GM18517 (cell line): ENCODE measurements around the gene RPS6KA2.
"Not testable (repeated sequence)": the region's sequence is repeated elsewhere in the genome, so short reads cannot be mapped to it uniquely, and the experiment has no call there.

Experiments used
- ATAC-seq: cut with Tn5 transposase; IDR thresholded peaks from one replicate; pipeline ENCODE4 v1.9.1; 2021; ENCODE audit warnings: mild to moderate bottlenecking, moderate library complexity; ENCODE audit not compliant: unreplicated experiment

The RPS6KA2 gene

GRCh38 chr6:166636191-166636933 is 9.3 kb upstream of the RPS6KA2 start:
- ATAC-seq, result no peak

GRCh38 chr6:166635013-166635970 is 8.2 kb upstream of the RPS6KA2 start:
- no peak for ATAC-seq

- not testable (repeated sequence) for ATAC-seq
Measured at GRCh38 chr6:166634581-166634980, 7.5 kb upstream of the RPS6KA2 start.

- ATAC-seq, result no peak
Measured at GRCh38 chr6:166633732-166634535, 6.9 kb upstream of the RPS6KA2 start.

- ATAC-seq, result no peak
Measured at GRCh38 chr6:166632731-166633130, 5.7 kb upstream of the RPS6KA2 start.

GRCh38 chr6:166630462-166630861 is 3.4 kb upstream of the RPS6KA2 start:
- no peak for ATAC-seq

GRCh38 chr6:166629628-166630027 is 2.6 kb upstream of the RPS6KA2 start:
- no peak for ATAC-seq

- ATAC-seq, result peak; percentile 36
Measured at GRCh38 chr6:166627875-166628801, 1.1 kb upstream of the RPS6KA2 start.

GRCh38 chr6:166626177-166627032 is 646 bp downstream of the RPS6KA2 start:
- ATAC-seq, result no peak

GRCh38 chr6:166625356-166625755 is 1.7 kb downstream of the RPS6KA2 start:
- ATAC-seq, result no peak

- ATAC-seq, result no peak
Measured at GRCh38 chr6:166624275-166624674, 2.8 kb downstream of the RPS6KA2 start.

- ATAC-seq, result no peak
Measured at GRCh38 chr6:166623318-166623717, 3.7 kb downstream of the RPS6KA2 start.

- no peak for ATAC-seq
Measured at GRCh38 chr6:166621114-166621540, 5.9 kb downstream of the RPS6KA2 start.

- ATAC-seq, result no peak
Measured at GRCh38 chr6:166620478-166621113, 6.5 kb downstream of the RPS6KA2 start.

- ATAC-seq, result no peak
Measured at GRCh38 chr6:166619912-166620311, 7.1 kb downstream of the RPS6KA2 start.

GRCh38 chr6:166618866-166619761 is 7.9 kb downstream of the RPS6KA2 start:
- ATAC-seq, result no peak

- ATAC-seq, result no peak
Measured at GRCh38 chr6:166618251-166618650, 8.8 kb downstream of the RPS6KA2 start.

GRCh38 chr6:166617359-166617758 is 9.7 kb downstream of the RPS6KA2 start:
- no peak for ATAC-seq
